GM18502 (cell line): ENCODE results near the gene TPRX1.
"Not testable (repeated sequence)": the region's sequence is repeated elsewhere in the genome, so short reads cannot be mapped to it uniquely, and the experiment has no call there.

ENCODE experiments used
- ATAC-seq: cut with Tn5 transposase; IDR thresholded peaks from one replicate; pipeline ENCODE4 v1.9.1; 2021; ENCODE audit warnings: mild to moderate bottlenecking; ENCODE audit not compliant: unreplicated experiment, poor library complexity

Gene TPRX1

DNA sequence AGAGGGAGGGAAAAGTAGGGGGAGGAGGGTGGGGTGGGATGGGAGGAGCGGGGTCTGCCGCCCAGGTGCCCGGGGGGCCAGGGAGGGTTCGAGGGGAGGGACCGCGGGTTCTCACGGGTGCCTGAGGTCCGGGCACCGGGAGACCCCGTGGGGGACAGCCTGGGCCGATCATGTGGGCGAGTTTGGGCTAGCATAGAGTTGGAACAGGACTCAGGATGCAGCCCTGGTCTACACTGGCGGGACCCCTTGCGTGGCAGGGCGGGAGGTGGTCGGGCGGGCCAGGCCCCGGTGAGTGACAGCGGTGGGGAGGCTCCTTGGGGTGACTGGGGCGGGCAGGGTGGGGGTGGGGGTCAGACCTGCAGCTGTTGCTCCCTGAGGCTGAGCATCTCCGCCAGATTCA, 1.2 kb downstream of the TPRX1 start:
- ATAC-seq = not testable (repeated sequence)

DNA sequence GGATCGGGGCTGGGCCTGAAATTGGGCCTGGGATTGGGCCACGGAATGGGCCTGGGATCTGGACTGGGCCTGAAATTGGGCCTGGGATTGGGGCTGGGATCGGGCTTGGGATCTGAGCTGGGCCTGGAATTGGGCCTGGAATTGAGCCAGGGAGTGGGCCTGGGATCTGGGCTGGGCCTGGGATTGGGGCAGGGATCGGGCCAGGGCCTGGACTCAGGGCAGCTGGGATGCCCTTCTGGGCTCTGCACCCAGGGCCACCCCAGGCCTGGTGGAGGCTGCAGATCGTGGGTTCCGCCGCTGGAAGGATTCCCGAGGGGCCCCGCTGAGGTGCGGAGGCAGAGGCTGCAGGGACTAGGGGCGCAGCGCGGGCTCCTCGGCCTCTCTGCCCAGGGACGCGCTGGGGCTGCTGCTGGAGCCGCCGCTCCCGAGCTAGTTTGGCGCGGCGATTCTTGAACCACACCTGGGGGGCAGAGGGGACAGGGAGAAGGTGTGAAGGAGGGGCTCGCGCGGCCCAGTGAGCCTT, 1.8 kb downstream of the TPRX1 start:
- no peak for ATAC-seq

- no peak for ATAC-seq
Measured at GRCh38 chr19:47801270-47801669, 3.1 kb downstream of the TPRX1 start.

- ATAC-seq = no peak
Measured at GRCh38 chr19:47798904-47799266, 5.5 kb downstream of the TPRX1 start.

GRCh38 chr19:47797996-47798903, 6.1 kb downstream of the TPRX1 start:
- no peak for ATAC-seq

DNA sequence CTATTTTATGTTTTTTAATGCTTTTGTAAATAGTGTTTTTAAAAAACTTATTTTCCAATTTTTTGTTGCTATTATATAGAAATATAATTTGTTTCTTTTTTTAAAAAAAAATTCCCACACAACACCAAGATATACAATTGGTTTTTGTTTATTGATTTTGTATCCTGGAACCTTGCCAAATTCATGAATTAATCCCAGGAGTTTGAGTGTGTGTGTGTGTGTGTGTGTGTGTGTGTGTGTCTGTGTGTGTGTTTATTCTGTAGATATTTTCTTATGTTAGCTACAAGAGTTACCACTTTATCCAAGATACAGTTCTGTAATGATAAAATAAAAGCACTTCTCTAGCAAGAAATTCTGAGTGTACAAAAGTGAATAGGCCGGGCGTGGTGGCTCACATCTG, 7.6 kb downstream of the TPRX1 start:
- ATAC-seq = no peak

GRCh38 chr19:47794526-47794925, 9.8 kb downstream of the TPRX1 start:
- no peak for ATAC-seq

DNA sequence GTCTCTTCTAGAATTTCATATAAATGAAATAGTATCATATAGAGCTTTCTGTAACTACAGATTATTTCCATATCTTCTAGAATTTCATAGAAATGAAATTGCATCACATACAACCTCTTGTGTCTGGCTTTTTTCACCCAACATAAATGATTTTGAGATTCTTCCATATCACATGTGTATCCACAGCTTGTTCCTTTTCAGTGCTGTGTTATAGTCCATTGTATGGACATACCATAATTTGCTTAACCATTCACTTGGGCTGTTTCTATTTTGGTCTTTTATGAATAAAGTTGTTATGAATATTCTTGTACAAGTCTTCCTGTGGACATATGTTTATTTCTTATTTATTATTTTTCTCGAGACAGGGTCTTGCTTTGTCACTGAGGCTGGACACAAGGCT, 11.7 kb downstream of the TPRX1 start:
- no peak for ATAC-seq

GRCh38 chr19:47790398-47790814, 13.9 kb downstream of the TPRX1 start:
- ATAC-seq = no peak

- ATAC-seq = not testable (repeated sequence)
Measured at GRCh38 chr19:47789811-47790210, 14.5 kb downstream of the TPRX1 start.

GRCh38 chr19:47787307-47787706, 17.0 kb downstream of the TPRX1 start:
- not testable (repeated sequence) for ATAC-seq

DNA sequence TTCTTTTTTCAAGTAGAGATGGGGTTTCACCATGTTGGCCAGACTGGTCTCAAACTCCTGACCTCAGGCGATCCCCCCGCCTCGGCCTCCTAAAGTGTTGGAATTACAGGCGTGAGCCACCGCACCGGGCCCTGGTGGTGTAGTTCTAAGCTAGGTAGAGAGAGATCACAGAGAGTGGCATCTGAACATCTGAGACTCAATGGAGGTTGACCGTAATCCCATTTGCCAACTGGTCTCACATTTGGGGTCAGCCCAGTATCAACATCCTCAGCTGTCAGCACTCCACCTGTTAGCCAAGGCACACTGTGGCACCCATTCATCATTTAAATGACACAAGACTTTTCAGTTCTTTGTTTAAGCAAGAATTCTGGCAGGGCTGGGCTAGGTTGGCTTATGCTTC, 17.8 kb downstream of the TPRX1 start:
- no peak for ATAC-seq

- ATAC-seq = no peak
Measured at GRCh38 chr19:47781590-47782262, 22.6 kb downstream of the TPRX1 start.

- ATAC-seq = no peak
Measured at GRCh38 chr19:47780215-47780551, 24.2 kb downstream of the TPRX1 start.

GRCh38 chr19:47779524-47780214, 24.7 kb downstream of the TPRX1 start:
- ATAC-seq = no peak

- ATAC-seq = no peak
Measured at GRCh38 chr19:47778954-47779351, 25.4 kb downstream of the TPRX1 start.

DNA sequence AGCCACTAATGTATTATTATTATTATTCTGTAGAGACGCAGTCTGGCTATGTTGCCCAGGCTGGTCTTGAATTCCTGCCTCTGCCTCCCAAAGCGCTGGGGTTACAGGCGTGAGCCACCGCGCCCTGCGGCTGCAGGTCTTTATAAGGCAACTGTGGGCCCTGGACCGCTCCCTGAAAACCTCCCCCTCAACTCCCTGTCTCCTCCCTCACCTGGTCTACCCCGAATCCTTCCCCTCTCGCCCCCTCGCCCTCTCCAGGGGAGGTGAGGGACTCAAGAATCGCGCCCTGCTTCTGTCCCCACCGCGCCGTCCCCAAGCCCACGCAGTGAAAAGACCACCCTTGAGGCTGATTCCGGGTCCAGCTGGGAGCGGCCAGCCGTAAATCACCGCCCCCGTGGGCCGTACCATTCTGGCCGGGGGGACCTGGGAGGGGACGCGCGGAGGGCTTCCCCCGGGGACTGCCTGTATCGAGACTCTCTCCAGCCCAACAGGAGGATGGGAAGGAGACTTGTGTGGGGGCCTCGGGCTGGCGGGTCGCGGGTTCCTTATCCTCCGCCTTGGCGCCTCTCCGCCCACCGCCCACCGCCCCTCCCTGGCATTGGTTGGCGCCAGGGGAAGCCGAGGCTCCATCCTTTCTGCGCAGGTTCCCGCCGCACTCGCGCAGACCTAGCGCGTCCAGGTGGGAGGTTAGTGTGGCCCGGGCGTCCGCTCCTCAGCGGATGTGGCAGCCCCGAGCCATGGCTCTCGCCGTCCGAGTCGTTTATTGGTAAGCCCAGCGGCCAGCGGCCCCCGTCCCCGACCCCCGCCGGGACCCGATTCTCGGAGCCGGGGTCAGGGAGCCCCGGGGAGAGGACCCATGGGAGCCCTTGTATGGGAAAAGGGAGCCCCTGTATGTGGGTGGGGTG, 26.1 kb downstream of the TPRX1 start, which contains the start of gene SELENOW:
TSS of gene SELENOW (plus strand) at position 655 of the 905 bp plus-strand sequence. CDS start at position 738, 83 bp downstream.
- peak; percentile 80 for ATAC-seq

GRCh38 chr19:47777245-47778048, 26.9 kb downstream of the TPRX1 start:
- not testable (repeated sequence) for ATAC-seq

DNA sequence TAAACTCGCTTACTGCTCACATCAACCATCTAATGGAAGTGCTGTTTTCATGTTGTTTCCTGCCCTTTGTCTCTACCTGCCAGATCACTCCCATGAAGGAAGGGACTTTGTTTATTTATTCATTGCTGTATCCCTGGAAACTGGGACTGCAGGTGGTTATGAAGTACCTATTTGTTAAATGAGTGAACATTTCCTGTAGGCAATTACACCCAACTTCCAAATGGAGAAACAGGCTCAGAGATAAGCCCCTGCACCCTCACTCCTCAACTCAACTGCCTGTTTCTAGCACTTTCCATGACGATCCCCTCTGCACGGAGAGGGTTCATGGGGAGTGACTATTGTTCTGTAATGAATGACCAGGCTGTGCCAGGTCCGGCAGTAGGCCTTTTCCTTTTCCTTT, 27.8 kb downstream of the TPRX1 start:
- no peak for ATAC-seq
